Measurements from ENCODE around the gene SLAIN2.
A peak's percentile ranks its signal among the peaks of the same experiment; 100 is the strongest.
"Not testable (repeated sequence)": the region's sequence is repeated elsewhere in the genome, so short reads cannot be mapped to it uniquely, and the experiment has no call there.

SLAIN2 gene

DNA sequence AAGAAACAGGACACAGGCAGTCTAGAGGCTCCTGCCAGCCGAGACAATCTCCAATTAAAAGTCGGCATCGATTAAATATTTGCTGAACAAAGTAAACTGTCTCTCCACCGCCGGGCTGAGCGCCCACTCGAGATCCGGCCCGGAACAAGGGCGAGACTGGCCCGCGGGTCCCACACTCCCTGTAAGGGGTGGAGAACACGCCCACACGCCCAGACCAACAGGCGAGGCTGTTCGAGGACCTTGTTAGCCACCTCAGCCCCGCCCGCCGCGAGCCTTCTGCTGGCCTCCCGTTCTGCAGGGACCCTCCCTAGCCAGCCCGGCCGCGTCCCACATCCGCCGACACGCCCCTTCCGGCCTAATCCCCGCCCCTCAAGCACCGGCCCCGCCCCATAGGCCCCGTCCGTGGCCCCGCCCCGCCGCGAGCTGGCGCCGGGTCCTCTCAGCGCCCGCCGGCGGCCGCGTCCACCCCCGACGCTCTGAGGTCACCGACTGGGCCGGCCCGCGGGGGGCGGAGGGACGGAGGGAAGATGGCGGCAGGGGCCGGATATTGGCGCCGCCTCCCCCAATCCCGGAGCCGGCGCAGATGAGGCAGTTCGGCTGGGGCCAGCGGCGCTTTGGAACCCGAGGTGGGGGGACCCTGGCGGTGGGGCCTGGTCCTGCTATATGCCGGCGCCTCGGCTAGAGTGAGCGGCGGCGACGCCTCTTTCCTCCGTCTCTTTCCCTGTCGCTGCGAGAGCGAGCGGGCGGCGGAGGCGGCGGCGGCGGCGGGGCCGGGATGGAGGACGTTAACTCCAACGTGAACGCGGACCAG is at the start of gene SLAIN2:
Gene SLAIN2, plus strand, starts transcription at position 565 of the 811 bp plus-strand sequence. Its CDS starts 211 bp downstream, at position 776.
- DNase-seq (ENCODE audit: low read depth in 3 of 3) = peak; percentile 95 to 97 (median 97)

DNA sequence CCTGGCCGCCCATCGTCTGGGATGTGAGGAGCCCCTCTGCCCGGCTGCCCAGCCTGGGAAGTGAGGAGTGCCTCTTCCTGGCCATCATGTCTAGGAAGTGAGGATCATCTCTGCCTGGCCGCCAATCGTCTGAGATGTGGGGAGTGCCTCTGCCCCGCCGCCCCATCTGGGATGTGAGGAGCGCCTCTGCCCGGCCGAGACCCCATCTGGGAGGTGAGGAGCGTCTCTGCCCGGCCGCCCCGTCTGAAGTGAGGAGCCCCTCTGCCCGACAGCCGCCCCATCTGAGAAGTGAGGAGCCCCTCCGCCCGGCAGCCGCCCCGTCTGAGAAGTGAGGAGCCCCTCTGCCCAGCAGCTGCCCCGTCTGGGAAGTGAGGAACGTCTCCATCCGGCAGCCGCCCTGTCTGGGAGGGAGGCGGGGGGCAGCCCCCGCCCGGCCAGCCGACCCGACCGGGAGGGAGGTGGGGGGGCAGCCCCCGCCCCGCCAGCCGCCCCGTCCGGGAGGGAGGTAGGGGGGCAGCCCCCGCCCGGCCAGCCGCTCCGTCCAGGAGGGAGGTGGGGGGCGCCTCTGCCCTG is 49.0 kb upstream of the SLAIN2 start:
- DNase-seq (ENCODE audit: low read depth in 3 of 3) = not testable (repeated sequence)

DNA sequence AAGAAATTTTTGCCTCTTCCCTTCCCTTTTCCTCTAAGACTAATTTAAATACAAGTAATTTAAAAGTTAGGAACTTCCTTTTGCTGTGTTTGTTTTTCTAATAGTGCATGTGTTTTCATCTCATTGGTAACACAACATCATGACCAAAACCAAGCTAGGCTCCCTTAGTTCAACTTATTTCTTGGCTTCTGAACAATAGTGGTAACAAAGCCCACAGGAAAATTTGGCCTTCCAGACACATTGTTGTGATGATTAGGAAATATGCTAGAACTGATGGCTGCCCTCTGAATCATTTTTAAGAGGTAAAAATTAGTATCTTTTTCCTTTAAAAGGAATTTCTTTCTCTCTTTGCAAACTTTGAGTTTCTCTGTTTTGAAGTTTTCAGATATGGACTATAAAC is 46.2 kb upstream of the SLAIN2 start:
- DNase-seq (ENCODE audit: low read depth in 3 of 3) = no peak

DNA sequence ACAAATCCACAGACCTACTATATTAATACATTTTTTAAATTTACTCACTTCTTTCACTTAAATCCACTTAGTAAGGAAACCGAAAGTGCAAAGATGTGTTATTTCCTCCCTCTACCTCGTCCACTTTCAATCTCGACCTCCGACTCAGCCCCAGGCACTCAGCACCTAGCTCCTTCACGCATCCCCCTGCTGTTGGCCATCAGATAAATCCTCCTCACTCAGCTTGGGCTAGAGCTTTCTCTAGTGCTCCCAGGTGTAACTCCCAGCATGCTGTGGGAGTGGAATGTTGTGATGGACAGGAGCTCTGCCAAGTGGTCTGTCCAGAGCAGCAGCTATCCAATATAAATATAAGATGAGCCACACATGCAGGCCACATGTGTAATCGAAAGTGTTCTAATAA is 45.0 kb upstream of the SLAIN2 start:
- no peak for DNase-seq (ENCODE audit: low read depth in 3 of 3)

DNA sequence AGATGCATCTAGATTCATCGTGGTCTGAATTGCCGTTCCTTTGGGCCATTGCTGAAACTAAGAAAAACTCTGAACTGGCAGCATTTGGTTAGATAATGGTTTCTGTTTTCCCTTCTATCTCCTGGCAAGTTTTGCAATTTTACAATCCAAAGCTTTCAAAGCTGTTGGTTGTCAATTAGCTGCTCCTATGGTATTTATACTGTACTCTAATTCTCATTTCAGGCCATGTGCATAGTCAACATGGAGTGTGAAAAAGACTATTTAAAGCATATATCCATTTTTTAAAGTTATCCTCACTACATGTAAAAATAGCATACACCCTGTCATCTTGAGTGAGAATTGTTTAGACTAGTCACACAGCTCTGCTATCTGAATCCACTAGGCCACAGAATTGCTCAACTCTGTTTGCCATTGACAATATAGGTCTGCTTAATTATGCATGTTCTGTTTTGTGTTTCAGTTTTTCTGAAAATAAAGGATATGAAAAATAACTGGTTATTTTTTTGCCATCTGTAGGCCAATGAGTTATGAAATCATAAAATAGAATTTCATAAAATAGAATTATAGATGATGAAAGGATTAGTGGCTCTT is 44.0 kb upstream of the SLAIN2 start:
- no peak for DNase-seq (ENCODE audit: low read depth in 3 of 3)

DNA sequence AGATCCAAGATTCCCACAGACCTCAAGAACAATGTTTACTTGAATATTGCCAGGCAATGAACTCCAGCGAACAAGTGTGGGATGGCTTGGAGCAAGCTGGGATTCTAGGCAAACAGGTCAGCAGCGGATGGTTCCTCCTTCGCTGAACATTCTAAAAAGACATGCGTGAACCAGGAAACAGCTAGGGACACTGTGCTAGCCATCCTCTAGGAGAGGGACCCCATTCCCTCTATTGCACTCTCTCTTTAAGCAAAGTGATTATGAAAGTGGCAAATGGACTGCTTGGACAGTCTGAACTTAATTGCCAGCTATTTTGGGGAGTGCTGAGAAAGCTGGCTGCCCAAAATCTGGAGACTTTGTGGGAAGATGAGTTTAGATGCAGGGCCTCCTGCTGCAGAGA is 41.8 kb upstream of the SLAIN2 start:
- DNase-seq (ENCODE audit: low read depth in 3 of 3) = no peak

DNA sequence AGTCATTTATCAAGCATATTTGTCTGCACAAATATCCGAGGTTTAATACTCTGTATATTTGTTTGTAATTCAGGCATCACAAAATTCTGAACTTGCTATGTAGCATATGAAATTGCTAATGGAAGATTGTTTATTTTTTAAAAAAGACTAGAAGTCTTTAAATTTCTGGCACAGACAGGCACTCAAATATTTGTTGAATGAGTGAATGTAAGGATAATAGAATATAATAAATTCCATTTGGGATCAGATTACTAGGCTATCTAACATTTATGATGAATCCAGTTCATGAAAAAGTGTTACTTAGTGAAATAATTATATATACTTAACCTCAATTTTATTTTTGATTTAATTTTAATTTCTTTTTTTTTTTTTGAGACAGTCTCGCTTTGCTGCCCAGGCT is 41.3 kb upstream of the SLAIN2 start:
- DNase-seq (ENCODE audit: low read depth in 3 of 3) = no peak

DNA sequence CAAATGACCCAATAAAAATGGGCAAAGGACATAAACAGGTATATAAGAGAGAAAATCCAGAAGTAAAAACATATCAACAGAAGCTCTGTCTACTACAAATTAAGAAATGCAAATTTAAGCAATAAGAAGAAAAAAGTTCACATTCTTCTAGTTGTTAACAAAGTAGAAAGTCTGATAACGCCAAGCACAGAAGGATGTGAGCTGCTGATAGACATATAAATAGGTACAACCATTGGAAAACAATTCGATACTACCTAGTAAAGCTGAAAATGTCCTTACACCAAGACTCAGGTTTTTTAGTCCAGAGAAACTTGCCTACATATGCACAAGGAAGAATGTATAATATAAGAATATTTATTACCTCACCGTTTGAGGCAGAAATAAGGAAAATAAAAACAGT is 35.8 kb upstream of the SLAIN2 start:
- no peak for DNase-seq (ENCODE audit: low read depth in 3 of 3)

DNA sequence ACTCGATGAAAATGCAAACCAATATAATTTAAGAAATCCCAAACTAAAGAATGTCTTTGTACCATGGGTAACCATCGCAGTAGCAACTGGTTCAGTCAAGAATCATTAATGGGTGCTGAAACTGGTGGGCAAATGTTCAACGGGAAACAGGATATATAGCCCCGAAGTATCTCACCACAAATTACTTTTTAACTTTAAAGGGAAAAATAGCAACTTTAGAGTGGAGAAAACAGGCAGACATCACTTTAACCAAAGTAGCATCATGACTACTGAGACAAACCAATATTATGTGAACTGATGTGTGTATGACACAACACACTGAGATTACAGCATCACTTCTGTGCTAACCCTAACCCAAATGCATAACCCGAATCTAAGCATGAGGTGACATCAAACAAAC is 33.8 kb upstream of the SLAIN2 start:
- DNase-seq (ENCODE audit: low read depth in 3 of 3) = no peak

DNA sequence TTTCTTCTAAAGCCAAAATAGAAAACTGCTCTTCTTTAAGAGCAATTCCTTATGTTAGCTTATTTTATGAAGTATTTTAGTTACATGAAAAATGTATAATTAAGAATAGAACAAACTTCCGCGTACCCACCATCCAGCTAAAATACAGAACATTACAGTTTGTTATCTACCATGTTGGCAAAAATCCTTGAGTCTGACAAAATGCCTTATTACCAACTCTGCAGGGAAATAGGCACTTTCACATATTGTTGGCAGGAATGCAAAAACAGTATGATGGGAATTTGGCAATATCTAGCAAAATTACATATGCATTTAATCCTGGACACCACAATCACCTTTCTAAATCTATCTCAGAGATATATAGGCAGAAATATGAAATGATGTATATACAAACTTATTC is 32.4 kb upstream of the SLAIN2 start:
- no peak for DNase-seq (ENCODE audit: low read depth in 3 of 3)

DNA sequence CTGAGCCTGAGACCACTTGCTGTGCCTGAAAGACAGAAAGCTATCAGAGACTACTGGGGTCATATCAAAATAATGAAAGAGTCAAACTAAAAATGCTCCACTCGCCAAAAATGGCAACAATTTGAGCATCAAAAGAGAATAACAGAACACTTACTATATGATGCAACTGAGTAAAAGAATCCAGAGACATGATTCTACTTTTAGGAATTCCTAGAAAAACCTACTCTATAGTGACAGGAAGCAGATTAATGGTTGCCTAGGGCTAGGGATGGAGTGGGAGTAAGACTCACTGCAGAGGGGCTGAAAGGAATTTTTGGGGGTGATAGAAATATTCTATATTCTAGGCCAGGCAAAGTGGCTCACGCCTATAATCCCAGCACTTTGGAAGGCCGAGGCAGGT is 29.4 kb upstream of the SLAIN2 start:
- DNase-seq (ENCODE audit: low read depth in 3 of 3) = no peak

DNA sequence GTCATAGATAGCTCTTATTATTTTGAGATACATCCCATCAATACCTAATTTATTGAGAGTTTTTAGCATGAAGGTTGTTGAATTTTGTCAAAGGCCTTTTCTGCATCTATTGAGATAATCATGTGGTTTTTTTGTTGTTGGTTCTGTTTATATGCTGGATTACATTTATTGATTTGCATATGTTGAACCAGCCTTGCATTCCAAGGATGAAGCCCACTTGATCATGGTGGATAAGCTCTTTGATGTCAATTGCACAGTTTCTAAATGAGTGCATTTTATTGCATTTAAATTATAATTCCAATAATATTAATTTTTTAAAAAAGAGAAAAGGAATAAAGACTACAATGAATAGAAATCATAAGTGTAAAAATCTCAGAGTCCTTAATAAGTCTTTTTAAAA is 26.6 kb upstream of the SLAIN2 start:
- not testable (repeated sequence) for DNase-seq (ENCODE audit: low read depth in 3 of 3)

DNA sequence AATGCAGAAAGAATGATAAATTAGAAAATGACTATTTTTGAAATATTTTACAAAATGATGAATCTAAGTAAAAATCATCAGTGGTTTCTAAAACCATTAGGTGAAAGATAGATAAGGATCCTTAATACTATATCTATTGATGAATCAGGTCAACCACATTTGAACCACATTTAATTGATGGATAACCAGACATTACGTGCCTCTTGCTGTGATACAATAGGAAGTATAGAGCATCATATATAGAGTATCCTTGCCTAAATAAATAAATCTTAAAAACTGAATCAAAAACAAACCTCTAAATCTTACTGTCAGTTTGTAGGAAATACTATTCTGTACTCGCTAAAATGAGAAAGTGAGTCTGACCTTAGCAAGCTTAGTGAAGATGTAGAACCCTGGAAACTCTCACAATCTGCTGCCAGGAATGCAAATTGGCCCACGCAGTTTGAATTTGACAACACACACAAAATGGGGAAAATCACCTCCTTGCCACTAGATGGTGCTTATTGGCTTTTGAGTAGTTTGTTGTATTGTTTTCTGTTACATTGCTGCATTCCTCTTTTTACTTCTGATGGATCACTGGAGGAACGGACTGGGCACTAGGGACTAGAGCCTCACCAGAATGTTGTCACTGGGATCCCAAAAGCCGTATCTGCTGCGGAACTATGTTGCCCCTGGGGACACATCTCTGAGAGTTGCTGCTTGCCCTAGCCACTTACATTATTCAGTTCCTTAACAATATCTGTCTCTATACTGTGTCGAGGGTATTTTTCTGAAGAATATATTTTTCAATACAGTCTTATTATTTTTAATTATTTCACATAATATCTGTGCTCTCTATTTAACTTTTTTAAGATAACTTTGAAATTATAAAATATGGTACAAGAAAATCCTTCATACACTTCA is 25.4 kb upstream of the SLAIN2 start:
- peak in 1 of 3 donors; percentile 4 for DNase-seq (ENCODE audit: low read depth in 3 of 3)

DNA sequence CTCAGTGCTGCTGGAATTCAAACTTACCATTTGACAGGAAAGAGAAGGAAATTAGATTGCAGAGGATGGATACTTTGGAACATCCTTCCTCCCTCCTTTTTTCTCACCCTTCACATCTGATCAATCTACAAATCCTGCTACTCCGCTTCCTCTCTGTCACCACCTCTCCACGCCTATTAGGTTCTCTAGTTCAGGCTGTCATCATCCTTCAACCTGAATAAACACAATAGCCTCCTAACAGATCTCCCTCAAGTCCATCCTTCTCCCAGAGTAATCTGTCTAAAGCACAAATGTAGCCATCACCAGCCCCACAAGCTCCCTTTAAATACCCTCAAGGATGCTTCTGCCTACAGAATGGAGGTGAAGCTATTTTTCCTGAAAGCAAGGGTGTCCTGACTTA is 20.0 kb upstream of the SLAIN2 start:
- no peak for DNase-seq (ENCODE audit: low read depth in 3 of 3)

DNA sequence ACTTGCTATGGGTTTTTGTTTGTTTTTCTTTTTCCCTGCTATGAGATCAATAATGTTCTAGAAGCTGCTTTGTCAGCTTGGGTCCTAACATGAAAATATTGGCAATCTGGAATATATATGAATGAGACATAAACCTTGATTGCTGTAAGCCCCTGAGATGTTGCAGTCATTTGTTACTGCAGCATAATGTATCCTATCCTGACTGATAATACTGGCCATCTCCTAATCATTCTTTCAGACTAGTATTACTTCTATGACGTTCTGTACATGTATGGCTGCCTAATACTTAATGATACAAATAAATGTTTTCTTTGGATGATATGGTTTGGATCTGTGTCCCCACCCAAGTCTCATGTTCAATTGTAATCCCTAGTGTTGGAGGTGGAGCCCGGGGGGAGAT is 19.3 kb upstream of the SLAIN2 start:
- DNase-seq (ENCODE audit: low read depth in 3 of 3) = no peak

DNA sequence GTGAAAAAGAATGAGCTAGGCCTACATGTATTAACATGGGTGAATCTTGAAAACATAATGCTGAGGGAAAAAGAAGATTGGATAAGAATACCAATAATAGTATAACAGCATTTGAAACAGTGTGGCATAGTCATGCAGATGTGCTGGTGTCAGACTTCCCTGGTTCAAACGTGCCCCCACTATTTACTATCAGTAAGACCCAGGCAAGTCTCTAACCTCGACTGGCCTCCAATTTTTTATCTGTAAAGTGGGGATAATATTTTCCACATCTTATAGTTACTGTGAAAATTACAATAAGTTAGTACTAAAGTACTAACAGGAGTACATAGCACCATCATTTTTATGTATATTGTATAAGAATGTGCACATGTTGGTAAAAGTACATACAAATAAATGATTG is 17.0 kb upstream of the SLAIN2 start:
- no peak for DNase-seq (ENCODE audit: low read depth in 3 of 3)

DNA sequence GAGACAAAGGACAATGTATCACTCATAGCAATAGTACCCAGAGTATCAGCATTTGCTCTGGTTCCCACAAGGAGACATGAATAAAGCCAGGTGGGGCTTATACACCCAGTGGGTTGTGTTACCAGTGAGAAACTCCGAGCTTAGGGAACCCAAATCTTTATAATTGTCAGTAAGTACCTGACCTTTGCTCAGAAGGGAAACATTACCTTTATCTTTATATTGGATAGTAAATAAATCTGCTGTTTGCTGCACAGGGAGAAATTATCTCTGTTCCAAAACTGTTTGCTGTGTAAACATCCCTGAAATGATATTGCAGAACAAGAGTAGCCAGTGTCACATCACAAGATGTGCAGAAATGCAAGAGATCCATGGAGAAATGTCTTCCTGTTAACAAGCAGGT is 12.1 kb upstream of the SLAIN2 start:
- DNase-seq (ENCODE audit: low read depth in 3 of 3) = no peak

DNA sequence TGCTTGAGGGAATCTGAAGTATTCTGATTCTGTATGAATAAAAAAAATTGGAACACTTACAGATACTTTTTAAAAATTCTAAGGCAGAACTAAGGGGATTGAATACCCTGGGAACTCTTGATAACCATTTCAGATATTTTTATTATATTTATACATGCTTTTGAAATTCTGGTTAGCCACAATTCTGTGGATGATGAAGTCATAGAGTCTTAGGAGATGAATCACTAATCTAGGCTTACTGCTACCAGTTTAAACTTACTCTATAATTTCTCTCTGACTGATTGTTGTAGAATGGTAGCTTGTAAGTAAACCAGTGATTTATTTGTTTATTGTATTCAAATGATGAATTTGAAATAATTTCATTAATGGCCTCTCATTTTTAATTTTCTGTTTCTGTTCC is 11.4 kb upstream of the SLAIN2 start:
- no peak for DNase-seq (ENCODE audit: low read depth in 3 of 3)

DNA sequence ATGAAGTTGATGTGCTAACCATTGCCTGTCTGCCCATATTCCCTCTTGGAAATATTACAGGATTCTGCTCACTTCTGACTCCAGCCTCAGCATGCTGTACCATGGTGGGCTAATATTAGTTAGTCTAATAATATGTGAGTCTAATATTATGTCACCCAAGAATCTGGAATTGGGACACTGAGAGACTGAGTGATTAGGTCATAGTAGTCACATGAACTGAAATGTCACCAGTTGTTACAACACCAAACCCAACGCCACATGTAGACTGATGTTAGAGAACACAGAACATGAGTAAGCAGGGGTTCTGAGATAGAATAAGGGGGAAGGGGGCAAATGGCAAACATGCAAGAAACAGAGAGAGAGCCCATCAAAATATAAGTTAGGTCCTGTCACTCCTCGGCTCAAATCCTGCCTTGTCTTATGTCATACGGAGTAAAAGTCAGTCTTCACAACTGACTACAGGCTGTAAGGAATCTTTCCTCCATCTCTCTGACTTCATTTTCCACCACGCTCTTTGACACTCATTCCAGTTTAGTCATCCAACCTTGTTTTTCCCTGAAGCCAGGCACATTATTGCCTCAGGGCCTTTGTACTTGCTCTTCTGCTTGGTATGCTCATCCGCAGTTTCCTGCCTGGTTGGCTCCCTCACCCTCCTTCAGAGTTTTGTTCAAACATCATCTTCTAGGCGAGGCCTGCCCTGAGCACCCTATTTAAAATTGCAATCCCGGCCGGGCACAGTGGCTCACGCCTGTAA is 9.6 kb upstream of the SLAIN2 start:
- no peak for DNase-seq (ENCODE audit: low read depth in 3 of 3)

DNA sequence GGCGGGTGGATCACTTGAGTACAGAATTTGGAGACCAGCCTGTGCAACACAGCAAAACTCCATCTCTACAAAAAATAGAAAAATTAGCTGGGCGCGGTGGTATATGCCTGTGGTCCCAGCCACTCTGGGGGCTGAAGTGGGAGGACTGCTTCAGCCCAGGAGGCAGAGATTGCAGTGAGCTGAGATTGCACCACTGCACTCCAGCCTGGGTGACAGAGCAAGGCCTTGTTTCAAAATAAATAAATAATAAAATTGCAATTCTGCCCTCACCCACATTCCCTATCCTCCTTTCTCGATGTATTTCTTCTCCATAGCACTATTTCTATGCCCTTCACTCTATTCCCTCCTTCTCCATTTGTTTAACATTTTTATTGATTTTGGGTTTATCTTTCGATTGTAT is 8.7 kb upstream of the SLAIN2 start:
- DNase-seq (ENCODE audit: low read depth in 3 of 3) = no peak

DNA sequence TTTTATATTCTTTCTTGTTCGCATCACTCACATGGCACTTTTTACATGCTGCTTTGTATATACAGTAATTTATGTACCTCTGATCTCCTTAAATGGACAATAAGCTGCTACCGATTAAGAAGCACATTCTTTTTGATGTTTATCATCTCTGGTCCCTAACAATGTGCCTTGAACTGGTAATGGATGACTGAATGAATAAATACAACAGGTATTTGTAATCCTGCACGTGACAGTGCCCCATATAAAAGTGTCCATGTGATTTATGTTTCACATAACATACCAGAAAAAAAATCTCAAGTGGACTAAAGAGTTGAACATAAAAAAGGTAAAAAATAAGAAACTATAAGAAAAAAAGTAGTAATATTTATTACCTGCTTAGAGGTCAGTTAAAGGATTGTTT is 7.7 kb upstream of the SLAIN2 start:
- no peak for DNase-seq (ENCODE audit: low read depth in 3 of 3)

DNA sequence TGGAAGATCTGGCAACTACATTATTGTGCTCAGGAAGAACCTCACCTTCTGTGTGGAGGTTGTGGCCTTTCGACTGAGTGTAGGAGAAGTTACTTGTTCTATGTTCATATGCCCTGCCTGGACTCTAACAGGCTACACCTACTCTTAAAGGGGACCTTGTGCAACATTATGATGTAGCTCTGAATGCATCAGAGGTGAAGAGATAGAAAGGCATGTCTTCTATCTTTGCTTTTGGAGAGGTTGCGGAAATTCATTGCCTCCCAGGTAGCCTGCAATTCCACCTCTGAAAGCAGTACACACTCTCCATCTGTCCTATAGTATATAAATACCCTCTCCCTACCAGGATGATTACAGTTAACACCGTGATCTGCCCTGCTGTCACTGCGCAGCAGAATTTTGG is 7.1 kb upstream of the SLAIN2 start:
- DNase-seq (ENCODE audit: low read depth in 3 of 3) = no peak
